ENCODE measurements around the gene TMEM121.
"Not testable (repeated sequence)": the region's sequence is repeated elsewhere in the genome, so short reads cannot be mapped to it uniquely, and the experiment has no call there.

TMEM121 gene

GRCh38 chr14:105547072-105547471 lies 20.7 kb downstream of the TMEM121 start:
- DNase-seq (ENCODE audit: low read depth in 2 of 2) = not testable (repeated sequence)

DNA sequence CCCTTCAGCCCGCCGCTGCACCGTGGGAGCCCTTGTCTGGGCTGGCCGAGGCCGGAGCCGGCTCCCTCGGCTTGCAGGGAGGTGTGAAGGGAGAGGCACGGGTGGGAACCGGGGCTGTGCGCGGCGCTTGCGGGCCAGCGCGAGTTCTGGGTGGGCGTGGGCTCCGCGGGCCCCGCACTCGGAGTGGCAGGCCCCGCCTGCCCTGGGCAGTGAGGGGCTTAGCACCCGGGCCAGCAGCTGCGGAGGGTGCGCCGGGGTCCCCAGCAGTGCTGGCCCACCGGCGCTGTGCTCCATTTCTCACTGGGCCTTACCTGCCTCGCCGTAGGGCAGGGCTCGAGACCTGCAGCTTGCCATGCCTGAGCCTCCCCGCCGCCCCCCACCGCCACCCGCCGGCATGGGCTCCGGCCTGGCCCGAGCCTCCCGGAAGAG lies 21.4 kb downstream of the TMEM121 start:
- DNase-seq (ENCODE audit: low read depth in 2 of 2) = no peak

GRCh38 chr14:105549481-105549880 lies 23.1 kb downstream of the TMEM121 start:
- no peak for DNase-seq (ENCODE audit: low read depth in 2 of 2)

- no peak for DNase-seq (ENCODE audit: low read depth in 2 of 2)
Measured at GRCh38 chr14:105554022-105554421, 27.6 kb downstream of the TMEM121 start.

GRCh38 chr14:105554523-105554922 lies 28.1 kb downstream of the TMEM121 start:
- no peak for DNase-seq (ENCODE audit: low read depth in 2 of 2)

- DNase-seq (ENCODE audit: low read depth in 2 of 2) = not testable (repeated sequence)
Measured at GRCh38 chr14:105557671-105558070, 31.3 kb downstream of the TMEM121 start.

- DNase-seq (ENCODE audit: low read depth in 2 of 2) = not testable (repeated sequence)
Measured at GRCh38 chr14:105558449-105559154, 32.2 kb downstream of the TMEM121 start.

GRCh38 chr14:105559384-105560047 lies 33.1 kb downstream of the TMEM121 start:
- DNase-seq (ENCODE audit: low read depth in 2 of 2) = not testable (repeated sequence)

- DNase-seq (ENCODE audit: low read depth in 2 of 2) = not testable (repeated sequence)
Measured at GRCh38 chr14:105560048-105560669, 33.8 kb downstream of the TMEM121 start.

DNA sequence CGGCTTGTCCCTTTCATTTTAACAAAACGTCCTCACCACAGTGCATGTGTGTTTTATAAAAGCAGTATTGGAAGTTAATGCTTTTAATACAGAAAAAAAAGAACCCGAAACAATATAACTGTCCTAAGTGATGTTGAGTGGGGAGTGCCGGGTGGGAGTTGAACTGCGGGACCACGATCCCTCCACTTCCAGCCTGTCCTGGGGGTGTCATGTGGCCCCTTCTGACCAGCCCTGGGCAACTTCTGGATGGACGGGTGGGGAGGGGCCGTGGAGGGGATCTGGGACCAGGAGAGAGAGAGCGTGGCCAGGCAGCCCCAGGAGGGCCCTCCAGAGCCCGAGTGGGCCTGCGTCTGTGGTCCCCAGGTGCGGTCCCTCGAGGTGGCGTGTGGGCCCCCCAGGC lies 35.0 kb downstream of the TMEM121 start:
- not testable (repeated sequence) for DNase-seq (ENCODE audit: low read depth in 2 of 2)

GRCh38 chr14:105562713-105563346 lies 36.4 kb downstream of the TMEM121 start:
- DNase-seq (ENCODE audit: low read depth in 2 of 2) = no peak

DNA sequence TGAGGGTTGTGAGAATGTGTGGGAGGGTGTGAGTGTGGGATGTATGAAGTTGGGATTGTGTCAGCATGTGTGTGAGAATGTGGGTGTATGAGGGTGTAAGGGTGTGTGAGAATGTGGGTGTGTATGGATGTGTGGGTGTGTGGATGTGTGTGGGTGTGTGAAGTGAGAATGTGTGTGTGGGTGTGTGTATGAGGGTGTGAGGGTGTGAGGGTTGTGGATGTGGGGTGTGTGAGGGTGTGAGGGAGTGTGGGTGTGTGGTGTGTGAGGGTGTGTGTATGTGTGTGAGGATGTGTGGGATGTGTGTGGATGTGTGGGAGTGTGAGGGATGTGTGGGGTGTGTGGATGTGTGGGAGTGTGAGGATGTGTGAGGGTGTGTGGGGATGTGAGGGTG lies 37.0 kb downstream of the TMEM121 start:
- no peak for DNase-seq (ENCODE audit: low read depth in 2 of 2)

DNA sequence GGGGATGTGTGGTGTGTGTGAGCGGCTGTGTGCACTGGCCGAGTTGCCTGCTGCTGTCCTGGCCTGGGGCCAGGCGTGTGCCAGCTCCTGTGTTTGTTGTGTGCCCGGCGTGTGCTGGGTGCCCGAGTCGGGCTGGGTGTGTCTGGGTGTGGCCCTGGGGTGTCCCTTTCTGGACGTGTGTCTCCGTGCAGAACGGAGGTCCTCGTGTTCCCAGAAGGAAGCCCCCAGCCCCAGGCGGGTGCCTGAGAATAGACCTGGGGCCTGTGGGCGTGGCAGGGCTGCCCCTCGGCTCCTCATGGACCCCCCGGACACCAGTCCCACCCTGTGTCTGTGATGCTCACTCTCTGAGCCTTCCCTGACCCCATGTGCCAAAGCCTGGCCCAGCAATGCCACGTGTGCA lies 38.2 kb downstream of the TMEM121 start:
- DNase-seq (ENCODE audit: low read depth in 2 of 2) = not testable (repeated sequence)

GRCh38 chr14:105565185-105565919 lies 39.0 kb downstream of the TMEM121 start:
- DNase-seq (ENCODE audit: low read depth in 2 of 2) = not testable (repeated sequence)

- not testable (repeated sequence) for DNase-seq (ENCODE audit: low read depth in 2 of 2)
Measured at GRCh38 chr14:105566248-105567163, 40.1 kb downstream of the TMEM121 start.

- DNase-seq (ENCODE audit: low read depth in 2 of 2) = not testable (repeated sequence)
Measured at GRCh38 chr14:105567164-105568103, 41.1 kb downstream of the TMEM121 start.

GRCh38 chr14:105568140-105568843 lies 41.9 kb downstream of the TMEM121 start:
- DNase-seq (ENCODE audit: low read depth in 2 of 2) = not testable (repeated sequence)

DNA sequence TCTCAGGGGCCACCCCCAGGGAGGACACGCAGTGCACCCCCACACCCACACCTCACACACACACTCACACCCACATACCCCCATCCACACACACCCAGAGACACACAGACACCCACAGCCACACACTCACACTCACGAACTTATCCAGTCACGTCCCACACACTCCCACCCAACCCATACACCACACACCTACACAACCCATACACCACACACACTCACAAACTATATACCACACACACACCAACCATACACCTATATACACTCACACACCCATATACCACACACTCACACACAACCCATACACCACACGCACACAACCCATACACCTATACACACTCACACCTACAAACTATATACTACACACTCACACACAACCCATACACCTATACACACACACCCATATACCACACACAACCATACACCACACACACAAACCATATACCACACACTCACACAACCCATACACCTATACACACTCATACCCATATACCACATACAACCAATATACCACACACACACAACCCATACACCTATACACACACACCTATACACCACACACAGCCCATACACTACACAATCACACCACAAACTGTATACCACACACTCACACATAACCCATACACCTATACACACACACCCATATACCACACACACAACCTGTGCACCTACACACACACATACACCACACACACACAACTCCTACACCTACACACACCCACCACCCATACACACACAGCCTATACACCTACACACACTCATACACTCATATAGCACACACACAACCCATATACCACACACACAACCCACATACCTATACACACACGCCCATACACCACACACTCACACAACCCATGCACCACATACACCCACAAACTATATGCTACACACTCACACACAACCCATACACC lies 42.7 kb downstream of the TMEM121 start:
- DNase-seq (ENCODE audit: low read depth in 2 of 2) = no peak
